HG03045 (cell line): ENCODE measurements around the gene ZNF764.

ENCODE experiments used
- ATAC-seq: cut with Tn5 transposase; IDR thresholded peaks from one replicate; pipeline ENCODE4 v1.9.1; 2021; ENCODE audit warnings: mild to moderate bottlenecking, moderate library complexity; ENCODE audit not compliant: unreplicated experiment

ZNF764 gene

GRCh38 chr16:30570636-30571444, 12.7 kb upstream of the ZNF764 start:
- peak; percentile 1 for ATAC-seq

- no peak for ATAC-seq
Observed at GRCh38 chr16:30569746-30570635, 11.8 kb upstream of the ZNF764 start.

- ATAC-seq: no peak
Observed at GRCh38 chr16:30569281-30569680, 11.1 kb upstream of the ZNF764 start.

DNA sequence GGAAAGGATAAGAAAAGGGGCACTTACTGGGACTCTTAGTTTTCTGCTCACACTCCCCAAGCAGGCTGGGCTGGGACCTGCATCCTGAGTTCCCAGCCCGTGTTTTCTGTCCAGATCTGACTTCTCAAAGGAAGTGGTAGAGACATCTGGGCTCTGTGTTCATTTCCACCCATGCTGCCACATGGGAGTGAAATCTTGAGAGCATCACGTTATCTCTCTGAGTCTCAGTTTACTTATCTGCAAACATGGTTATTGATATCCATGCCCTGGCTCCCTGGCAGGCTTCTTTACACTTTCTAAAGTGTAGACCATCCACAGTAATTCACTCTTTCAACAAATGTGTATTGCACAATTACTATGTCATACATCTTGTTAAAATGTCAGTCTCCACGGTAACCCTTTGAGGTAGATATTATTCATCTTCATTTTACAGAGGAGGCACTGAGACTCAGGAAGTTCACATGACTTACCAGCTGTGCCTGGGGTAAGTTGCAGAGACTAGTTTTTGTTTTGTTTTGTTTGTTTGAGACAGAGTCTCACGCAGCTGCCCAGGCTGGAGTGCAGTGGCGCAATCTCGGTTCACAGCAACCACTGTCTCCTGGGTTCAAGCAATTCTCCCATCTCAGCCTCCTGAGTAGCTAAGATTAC, 9.9 kb upstream of the ZNF764 start:
- ATAC-seq: no peak

DNA sequence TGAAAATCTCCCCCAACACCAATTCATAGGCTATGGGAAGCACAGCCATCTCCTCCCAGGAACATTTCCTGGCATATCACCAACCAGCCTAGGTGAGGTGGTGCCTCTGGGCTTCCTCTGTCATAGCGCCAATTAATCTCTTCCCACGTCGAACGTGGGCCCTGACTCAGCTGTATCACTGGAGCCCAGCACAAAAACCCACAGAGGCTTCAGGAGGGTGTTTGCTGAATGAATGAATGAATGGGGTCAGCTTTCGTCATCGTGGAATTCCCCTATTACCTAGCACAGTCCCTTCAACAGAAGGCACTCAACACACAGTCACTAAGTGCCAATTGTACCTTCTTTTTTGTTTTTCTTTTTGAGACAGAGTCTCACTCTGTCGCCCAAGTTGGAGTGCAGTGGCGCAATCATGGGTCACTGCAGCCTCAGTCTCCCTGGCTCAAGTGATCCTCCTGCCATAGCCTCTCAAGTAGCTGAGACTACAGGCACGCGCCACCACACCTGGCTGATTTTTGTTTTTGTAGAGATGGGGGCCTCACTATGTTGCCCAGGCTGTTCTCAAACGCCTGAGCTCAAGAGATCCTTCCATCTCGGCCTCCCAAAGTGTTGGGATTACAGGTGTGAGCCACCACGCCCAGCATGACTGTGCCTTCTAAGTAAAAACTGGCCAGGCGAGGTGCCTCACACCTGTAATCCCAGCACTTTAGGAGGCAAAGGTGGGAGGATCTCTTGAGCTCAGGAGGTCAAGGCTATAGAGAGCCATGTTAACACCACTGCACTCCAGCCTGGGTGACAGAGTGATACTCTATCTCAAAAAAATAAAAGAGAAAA, 9.2 kb upstream of the ZNF764 start:
- no peak for ATAC-seq

GRCh38 chr16:30566531-30566930, 8.4 kb upstream of the ZNF764 start:
- no peak for ATAC-seq

DNA sequence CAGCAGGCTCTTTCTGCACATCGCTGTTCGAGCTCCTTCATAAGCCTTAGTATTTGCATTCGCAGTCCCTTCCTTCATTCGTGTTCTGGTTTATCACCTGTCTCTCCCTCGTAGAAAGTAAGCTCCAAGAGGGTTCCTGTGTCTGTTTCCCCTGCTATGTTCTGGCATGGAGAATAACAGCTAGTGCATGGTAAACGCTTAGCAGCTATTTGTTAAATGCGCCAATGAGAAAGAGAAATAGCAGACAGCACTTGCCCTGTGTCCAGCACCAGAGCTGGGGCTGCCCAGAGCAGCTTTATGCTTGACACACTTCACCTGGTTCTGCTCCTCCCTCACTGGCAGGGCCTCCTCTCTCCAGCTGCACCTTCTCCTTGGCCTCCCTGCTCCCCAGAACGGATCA, 7.8 kb upstream of the ZNF764 start:
- ATAC-seq: no peak

GRCh38 chr16:30565526-30565925, 7.4 kb upstream of the ZNF764 start:
- no peak for ATAC-seq

- no peak for ATAC-seq
Observed at GRCh38 chr16:30562021-30562420, 3.8 kb upstream of the ZNF764 start.

- ATAC-seq: no peak
Observed at GRCh38 chr16:30561089-30561816, 3.1 kb upstream of the ZNF764 start.

GRCh38 chr16:30559690-30560089, 1.5 kb upstream of the ZNF764 start:
- no peak for ATAC-seq

GRCh38 chr16:30558789-30559377, 709 bp upstream of the ZNF764 start:
- no peak for ATAC-seq

DNA sequence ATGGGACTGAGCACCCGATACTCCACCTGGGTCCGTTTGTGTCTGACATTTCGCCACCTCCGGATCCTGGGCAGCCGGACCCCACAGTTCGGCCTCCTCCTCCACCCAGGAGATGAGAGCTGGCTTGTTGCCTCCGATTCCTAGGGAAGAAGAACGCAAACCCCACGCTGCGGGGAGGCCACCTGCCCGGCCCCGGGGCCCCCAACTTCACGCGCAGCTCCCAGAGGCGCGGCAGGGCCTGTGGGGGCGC, 542 bp downstream of the ZNF764 start:
- ATAC-seq: peak; percentile 6

GRCh38 chr16:30556125-30556473, 2.1 kb downstream of the ZNF764 start:
- ATAC-seq: no peak

DNA sequence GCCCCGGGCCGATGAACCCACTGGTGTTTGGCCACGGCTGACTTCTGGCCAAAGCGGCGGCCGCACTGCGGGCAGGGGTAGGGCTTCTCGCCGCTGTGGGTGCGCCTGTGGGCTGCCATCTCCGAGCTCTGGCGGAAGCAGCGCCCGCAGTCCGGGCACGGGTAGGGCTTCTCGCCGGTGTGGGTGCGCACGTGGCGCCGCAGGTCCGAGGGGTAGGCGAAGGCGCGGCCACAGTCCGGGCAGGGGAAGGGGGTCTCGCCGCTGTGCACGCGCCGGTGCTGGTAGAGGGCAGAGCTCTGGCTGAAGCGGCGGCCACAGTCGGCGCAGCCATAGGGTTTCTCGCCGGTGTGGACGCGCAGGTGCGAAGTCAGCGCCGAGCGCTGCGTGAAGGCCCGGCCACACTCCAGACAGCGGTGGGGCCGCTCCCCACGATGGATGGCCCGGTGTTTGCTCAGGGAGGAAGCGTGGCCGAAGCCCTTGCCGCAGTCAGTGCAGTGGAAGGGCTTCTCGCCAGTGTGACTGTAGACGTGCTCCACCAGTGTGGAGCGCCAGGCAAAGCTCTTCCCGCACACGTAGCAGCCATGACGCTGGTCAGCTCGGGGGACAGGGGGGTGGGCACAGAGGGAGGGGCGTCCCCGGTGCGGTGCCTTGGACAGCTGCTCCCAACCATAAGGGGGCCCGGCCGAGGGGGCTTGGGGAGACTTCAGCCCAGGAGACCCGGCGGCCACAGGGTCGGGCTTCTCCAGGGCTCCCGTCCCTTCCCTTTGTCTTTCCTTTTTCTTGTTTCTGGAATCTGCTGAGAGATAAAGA, 2.7 kb downstream of the ZNF764 start:
- no peak for ATAC-seq

- no peak for ATAC-seq
Observed at GRCh38 chr16:30554557-30555314, 3.4 kb downstream of the ZNF764 start.

- no peak for ATAC-seq
Observed at GRCh38 chr16:30553393-30553899, 4.7 kb downstream of the ZNF764 start.

- ATAC-seq: no peak
Observed at GRCh38 chr16:30552956-30553355, 5.2 kb downstream of the ZNF764 start.
